ENCODE measurements around the gene PRKG1. TPM values are rescaled to one million over a fixed set of nuclear protein-coding genes. Genes with fewer than 3 reads are reported as not detected.

PRKG1 gene
- total RNA-seq, 4 donors from 2014 or later = 24.0 to 89.1 (median 45.7) TPM

DNA sequence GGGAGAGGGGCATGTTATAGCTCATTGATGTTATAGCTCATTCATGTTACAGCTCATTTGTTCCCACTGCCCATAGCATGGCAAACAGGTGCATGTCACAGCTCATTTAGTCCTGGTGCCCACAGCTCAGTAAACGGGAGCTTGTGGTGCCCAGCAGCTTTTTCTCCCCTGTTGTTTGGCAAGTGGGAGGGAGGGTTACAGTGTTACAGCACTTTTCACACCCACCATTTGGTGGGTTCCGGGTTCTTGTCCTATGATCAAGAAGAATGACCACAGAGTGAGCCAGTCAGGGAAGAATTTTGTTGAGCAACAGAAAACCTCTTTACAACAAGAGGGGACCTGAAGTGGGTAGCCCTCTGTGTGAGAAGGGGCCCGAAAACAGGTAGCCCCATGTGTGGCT lies 787.9 kb downstream of the PRKG1 start:
- no peaks in the 10 kb centered on the region for H3K9me3 ChIP-seq
- TF ChIP-seq POLR2A (IDR thresholded peaks at IDR 0.05) = no peak
- TF ChIP-seq CTCF (IDR thresholded peaks at IDR 0.05) = no peak
- DNase-seq = no peak
- H3K4me1 ChIP-seq = no peaks in the 10 kb centered on the region
- H3K27me3 ChIP-seq = no peaks in the 10 kb centered on the region
- no peak overlapping the region for H3K4me3 ChIP-seq
- no peaks in the 10 kb centered on the region for H3K36me3 ChIP-seq
- H3K27ac ChIP-seq = no peak overlapping the region

GRCh38 chr10:51867956-51868355 lies 793.7 kb downstream of the PRKG1 start:
- Histone ChIP-seq H3K9me3 (no peaks in the 10 kb centered on the region), H3K4me3 (no peak overlapping the region), H3K27ac (no peak overlapping the region), H3K27me3 (no peaks in the 10 kb centered on the region), H3K36me3 (no peaks in the 10 kb centered on the region), H3K4me1 (no peaks in the 10 kb centered on the region)
- TF ChIP-seq POLR2A (IDR thresholded peaks at IDR 0.05) (no peak), CTCF (IDR thresholded peaks at IDR 0.05) (no peak)
- no peak for DNase-seq

GRCh38 chr10:51874131-51874530 lies 799.8 kb downstream of the PRKG1 start:
- H3K4me1 ChIP-seq = no peaks in the 10 kb centered on the region
- no peaks in the 10 kb centered on the region for H3K9me3 ChIP-seq
- no peak for TF ChIP-seq CTCF (IDR thresholded peaks at IDR 0.05)
- no peak for TF ChIP-seq POLR2A (IDR thresholded peaks at IDR 0.05)
- no peak overlapping the region for H3K4me3 ChIP-seq
- no peaks in the 10 kb centered on the region for H3K27me3 ChIP-seq
- no peak for DNase-seq
- H3K27ac ChIP-seq = no peak overlapping the region
- H3K36me3 ChIP-seq = no peaks in the 10 kb centered on the region

GRCh38 chr10:51875610-51876009 lies 801.3 kb downstream of the PRKG1 start:
- TF ChIP-seq POLR2A (IDR thresholded peaks at IDR 0.05) (no peak), CTCF (IDR thresholded peaks at IDR 0.05) (no peak)
- no peaks in the 10 kb centered on the region for H3K4me1 ChIP-seq
- H3K36me3 ChIP-seq = no peaks in the 10 kb centered on the region
- no peaks in the 10 kb centered on the region for H3K27me3 ChIP-seq
- DNase-seq = no peak
- no peaks in the 10 kb centered on the region for H3K9me3 ChIP-seq
- no peak overlapping the region for H3K27ac ChIP-seq
- no peak overlapping the region for H3K4me3 ChIP-seq

GRCh38 chr10:51876503-51876902 lies 802.2 kb downstream of the PRKG1 start:
- H3K4me3 ChIP-seq = no peak overlapping the region
- no peak for DNase-seq
- no peaks in the 10 kb centered on the region for H3K27me3 ChIP-seq
- TF ChIP-seq POLR2A (IDR thresholded peaks at IDR 0.05) = no peak
- no peak for TF ChIP-seq CTCF (IDR thresholded peaks at IDR 0.05)
- H3K9me3 ChIP-seq = peaks cover 0 to 3% (median 0%) of the 10 kb centered on the region in 4 donors
- H3K4me1 ChIP-seq = no peaks in the 10 kb centered on the region
- H3K27ac ChIP-seq = no peak overlapping the region
- no peaks in the 10 kb centered on the region for H3K36me3 ChIP-seq

GRCh38 chr10:51876979-51877378 lies 802.7 kb downstream of the PRKG1 start:
- no peaks in the 10 kb centered on the region for H3K36me3 ChIP-seq
- peaks cover 0 to 3% (median 0%) of the 10 kb centered on the region in 4 donors for H3K9me3 ChIP-seq
- H3K27ac ChIP-seq = no peak overlapping the region
- no peaks in the 10 kb centered on the region for H3K27me3 ChIP-seq
- TF ChIP-seq CTCF (IDR thresholded peaks at IDR 0.05) = no peak
- no peak for TF ChIP-seq POLR2A (IDR thresholded peaks at IDR 0.05)
- no peaks in the 10 kb centered on the region for H3K4me1 ChIP-seq
- H3K4me3 ChIP-seq = no peak overlapping the region
- DNase-seq = no peak

All from Peyer's patch (tissue), 4 donors.